NK-92 (cell line): Measurements from ENCODE around the gene CRYBG1.

ENCODE experiments used
- DNase-seq: peaks from one replicate; lab custom pipeline; 2025; ENCODE audit not compliant: unreplicated experiment; lab: John Stamatoyannopoulos, UW

Gene CRYBG1

GRCh38 chr6:106456756-106457155, 96.2 kb downstream of the CRYBG1 start:
- no peak for DNase-seq

GRCh38 chr6:106458021-106458986, 97.8 kb downstream of the CRYBG1 start:
- DNase-seq: no peak

GRCh38 chr6:106460481-106460880, 100.0 kb downstream of the CRYBG1 start:
- no peak for DNase-seq

DNA sequence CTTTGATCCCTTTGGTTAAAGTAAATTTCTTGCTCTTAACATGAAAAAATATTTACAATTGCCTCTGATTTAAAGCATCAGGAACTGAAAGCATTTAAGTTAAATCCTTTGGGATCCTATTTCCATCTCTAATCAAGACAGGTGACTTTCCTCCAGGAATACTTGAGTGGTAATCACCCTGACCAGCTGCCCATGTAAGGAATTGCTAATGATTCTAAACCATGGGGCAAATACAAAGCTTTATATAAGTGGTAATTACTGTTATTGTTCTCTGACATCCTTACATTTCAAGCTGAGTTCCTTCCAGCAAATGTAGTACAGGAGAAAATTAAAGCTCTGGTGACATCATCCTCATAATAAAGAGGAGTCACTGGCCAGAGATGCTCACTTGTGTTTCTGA, 100.6 kb downstream of the CRYBG1 start:
- DNase-seq: no peak

DNA sequence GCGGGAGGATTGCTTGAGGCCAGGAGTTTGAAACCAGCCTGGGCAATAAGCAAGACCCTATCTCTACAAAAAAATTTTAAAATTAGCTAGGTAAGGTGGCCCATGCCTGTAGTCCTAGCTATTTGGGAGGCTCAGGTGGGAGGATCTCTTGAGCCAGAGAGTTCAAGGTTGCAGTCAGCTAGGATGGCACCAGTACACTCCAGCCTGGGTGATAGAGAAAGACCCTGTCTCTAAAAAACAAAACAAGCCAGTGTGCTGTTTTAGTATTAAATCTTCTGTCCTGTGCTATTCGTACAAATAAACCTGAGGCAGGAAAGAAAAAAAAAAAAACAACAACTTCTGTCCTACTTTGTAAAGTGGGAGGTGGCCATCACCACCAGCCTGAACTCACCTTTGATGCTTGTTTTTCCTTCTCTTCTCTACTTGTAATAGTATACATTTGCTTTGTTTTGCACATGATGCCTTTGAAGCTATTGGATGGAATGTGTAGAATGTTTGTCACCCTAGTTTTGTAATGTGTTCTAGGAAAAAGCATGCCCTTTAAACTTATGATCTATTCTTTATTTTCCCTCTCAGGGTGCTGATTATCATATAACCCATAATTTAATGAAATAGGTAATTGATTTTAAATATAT, 102.5 kb downstream of the CRYBG1 start:
- no peak for DNase-seq

DNA sequence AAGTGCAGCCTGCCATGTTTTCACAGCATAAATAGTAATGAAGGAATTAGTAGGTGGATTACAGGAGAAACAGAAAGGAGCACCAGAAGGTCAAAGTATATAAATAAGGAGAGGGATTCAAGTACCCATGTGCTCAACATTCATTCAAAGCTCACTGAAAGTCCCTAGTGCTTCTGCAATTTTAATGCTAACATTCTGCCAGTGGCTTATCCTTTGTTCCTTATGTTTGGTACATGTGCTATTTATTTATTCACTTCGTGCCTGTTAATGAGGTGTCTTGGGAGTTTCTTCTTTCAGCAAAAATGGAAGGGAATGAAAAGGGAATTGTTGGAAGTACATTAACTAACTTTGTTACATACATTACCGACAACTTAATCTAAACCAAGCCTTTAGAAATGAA, 105.7 kb downstream of the CRYBG1 start:
- no peak for DNase-seq

- DNase-seq: no peak
These were observed 108.4 kb downstream of the CRYBG1 start for GRCh38 chr6:106468935-106469334.

DNA sequence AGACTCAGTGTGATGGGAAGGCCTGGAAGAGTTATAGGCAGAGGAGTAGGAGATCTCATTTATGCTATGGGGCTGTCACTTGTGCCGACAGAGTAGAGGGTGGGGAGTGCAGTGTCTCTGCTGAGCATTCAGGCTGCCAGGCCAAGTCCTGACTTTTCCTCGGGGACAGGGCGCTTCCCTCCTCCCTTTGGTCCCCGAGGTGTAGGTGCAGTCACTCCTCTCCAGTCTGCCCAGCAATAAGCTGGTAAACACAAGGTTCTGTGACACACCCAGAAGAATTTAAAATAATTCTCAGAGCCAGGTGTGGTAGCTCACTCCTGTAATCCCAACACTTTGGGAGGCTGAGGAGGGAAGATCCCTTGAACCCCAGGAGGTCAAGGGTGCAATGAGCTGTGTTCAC, 109.4 kb downstream of the CRYBG1 start:
- DNase-seq: no peak

DNA sequence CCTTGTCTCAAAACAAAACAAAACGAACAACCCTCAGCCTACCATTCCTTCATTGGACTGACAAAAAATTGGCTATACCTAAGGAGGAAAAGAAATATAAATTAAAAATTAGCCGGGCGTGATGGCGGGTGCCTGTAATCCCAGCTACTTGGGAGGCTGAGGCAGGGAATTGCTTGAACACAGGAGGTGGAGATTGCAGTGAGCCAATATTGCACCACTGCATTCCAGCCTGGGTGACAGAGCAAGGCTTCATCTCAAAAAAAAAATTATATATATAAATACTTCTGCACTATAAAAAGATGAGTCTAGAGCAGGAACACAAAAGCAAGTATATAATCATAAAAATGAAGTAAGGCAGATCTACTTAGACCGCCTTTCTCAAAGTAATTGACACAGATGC, 109.8 kb downstream of the CRYBG1 start:
- DNase-seq: no peak

GRCh38 chr6:106470811-106471210, 110.3 kb downstream of the CRYBG1 start:
- no peak for DNase-seq

- DNase-seq: no peak
These were observed 113.3 kb downstream of the CRYBG1 start for GRCh38 chr6:106473812-106474211.

GRCh38 chr6:106474466-106474865, 113.9 kb downstream of the CRYBG1 start:
- no peak for DNase-seq

GRCh38 chr6:106475284-106475683, 114.8 kb downstream of the CRYBG1 start:
- DNase-seq: no peak

DNA sequence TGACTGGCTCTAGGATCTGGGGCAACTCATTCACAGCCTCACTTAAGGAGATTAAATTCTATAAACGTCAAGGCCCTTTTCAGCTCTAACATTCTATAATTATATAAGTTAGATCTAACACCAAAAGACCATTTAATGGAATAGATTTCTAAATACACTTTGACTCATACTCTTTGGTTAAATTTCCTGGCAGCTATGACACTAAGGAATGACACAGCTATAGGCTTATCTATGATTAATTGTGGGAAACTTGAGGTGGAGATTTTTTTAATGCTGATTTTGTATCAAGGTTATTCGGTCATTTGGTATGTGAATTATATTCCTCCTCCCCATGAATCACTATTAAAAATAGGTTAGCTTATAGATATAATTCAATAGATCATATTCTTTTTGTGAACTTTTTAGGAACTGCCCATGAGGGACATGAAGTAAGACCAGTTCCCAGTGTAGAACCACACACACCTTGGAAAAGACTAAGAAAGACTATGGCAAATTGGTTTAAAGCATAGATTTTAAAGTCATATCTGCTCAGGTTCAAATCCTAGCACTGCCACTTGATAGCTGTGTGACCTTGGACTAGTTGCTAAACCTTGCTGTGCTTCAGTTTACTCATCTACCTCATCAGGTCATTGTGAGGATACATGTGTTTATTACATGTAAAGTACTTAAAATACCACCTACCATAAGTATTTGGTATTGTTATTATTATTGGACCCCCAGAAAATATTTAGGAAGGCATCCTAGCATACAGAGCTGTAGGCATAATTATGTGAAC, 116.0 kb downstream of the CRYBG1 start:
- no peak for DNase-seq

- no peak for DNase-seq
These were observed 116.6 kb downstream of the CRYBG1 start for GRCh38 chr6:106477146-106477545.

- DNase-seq: no peak
These were observed 117.3 kb downstream of the CRYBG1 start for GRCh38 chr6:106477790-106478189.

- DNase-seq: no peak
These were observed 125.7 kb downstream of the CRYBG1 start for GRCh38 chr6:106486236-106486635.

DNA sequence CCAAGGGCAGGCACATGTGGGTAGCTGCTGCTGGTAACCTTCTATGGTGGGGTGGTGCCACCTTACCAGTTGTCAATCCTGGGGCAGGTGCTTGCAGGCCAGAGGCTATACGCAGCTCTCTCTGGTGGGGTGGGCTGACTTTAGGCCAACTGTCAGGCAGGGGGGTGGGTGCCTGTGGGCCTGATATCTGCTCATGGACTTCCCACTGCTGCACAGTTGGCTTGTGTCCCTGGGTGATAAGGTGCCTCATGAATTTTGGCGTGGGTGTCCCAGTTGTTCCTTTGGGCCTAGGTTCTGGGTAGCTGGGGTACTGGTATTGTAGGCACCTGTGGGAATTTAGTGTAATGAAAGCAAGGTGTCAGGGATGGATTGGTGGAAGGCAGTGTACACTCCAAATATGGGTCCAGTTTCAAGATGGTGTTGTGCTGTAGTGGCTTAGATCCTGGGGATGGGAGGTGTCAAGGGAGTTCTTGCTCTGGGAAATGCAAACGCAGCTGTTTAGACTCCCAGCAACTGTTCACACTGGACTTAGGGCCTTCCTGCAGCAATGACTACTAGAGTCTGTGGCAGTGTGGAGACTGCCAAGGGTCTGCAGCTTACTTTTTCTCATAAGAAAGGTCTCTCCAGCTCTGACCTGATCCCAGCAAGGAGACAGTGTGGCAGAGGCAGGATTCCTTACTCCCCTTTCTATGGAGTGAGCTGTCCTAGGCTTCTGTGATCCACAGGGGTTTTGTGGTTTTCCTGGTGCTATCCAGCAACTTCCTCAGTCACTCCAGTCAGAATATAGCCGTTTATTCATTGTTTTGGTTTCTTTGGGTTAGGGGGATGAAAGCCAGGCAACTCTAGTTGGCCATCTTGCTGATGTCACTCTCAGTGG, 128.2 kb downstream of the CRYBG1 start:
- DNase-seq: no peak

DNA sequence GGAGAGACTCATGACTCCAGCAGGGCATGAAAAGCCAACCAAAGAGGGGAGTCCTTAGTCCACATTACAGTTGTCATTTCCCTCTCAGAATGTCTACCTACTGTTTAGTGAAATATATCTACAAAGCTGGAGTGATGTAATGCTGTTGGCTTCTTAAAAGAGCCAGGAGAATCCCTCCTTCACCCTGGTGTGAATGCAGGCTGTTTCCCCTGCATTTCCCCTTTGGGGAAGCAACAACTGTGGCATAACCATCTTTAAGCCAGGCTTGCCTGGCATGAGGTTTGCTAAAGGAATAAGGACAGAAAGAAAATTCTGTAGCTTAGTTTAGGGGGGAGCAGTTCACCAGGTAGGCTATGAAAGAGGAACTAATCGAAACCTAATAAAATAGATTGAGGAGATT, 129.5 kb downstream of the CRYBG1 start:
- DNase-seq: no peak

- no peak for DNase-seq
These were observed 129.9 kb downstream of the CRYBG1 start for GRCh38 chr6:106490436-106490835.

- DNase-seq: no peak
These were observed 130.5 kb downstream of the CRYBG1 start for GRCh38 chr6:106490974-106491373.
